Endothelial cell of umbilical vein (primary cell): ENCODE results near the gene PELI2. TPM values are rescaled to one million over a fixed set of nuclear protein-coding genes. Genes with fewer than 3 reads are reported as not detected.

ENCODE experiments used
- BruUV-seq: library from RNA; stranded (reverse); fragments of 400-500 nt; replicated peaks from 2 replicates; lab custom pipeline; 2021; lab: Mats Ljungman, UMichigan
- CTCF ChIA-PET: fragments of 300-600, 350-600 bp; sonication (Branson Sonifier 250); formaldehyde crosslinking; loops from one replicate; lab custom pipeline; 2021; ENCODE audit warnings: antibody characterized with exemption, inconsistent platforms; lab: Charles Lee
- POLR2A ChIA-PET: fragments of 300-600, 350-600 bp; sonication (Branson Sonifier 250); formaldehyde crosslinking; loops from one replicate; lab custom pipeline; 2021; ENCODE audit warnings: antibody characterized with exemption, inconsistent platforms; lab: Charles Lee
- DNase-seq: peaks from one replicate; pipeline ENCODE4 v3.0.0-alpha.2; 2011; ENCODE audit warnings: low read depth, low spot score
- FAIRE-seq: peaks from 2 replicates; lab custom pipeline; 2011; peaks lifted over from hg19 to GRCh38; lab: Jason Lieb, UNC
- H2AFZ ChIP-seq: 2 replicates; pipeline ENCODE4 v1.6.0; 2012; ENCODE audit warnings: low read depth, low read length, control low read depth, inconsistent platforms
- H3K27ac ChIP-seq: 2 replicates; pipeline ENCODE4 v1.5.1; 2011; ENCODE audit warnings: low read depth, mild to moderate bottlenecking, control low read depth, low read length, moderate library complexity; ENCODE audit not compliant: insufficient read depth
- H3K27me3 ChIP-seq, 2 experiments: 2 replicates each; pipeline versions ENCODE4 v1.6.0 to v1.6.1; 2011; ENCODE audit warnings: low read length in 2 of 2, mixed read lengths in 1 of 2; ENCODE audit not compliant: control insufficient read depth in 2 of 2, insufficient read depth in 2 of 2
- H3K36me3 ChIP-seq, 2 experiments: 2 replicates in 1 of 2; 3 replicates in 1 of 2; pipeline ENCODE4 v1.5.1; 2011; ENCODE audit warnings: low read length in 2 of 2, mild to moderate bottlenecking in 1 of 2, moderate library complexity in 1 of 2; ENCODE audit not compliant: control insufficient read depth in 2 of 2, insufficient read depth in 2 of 2; ENCODE audit errors: extremely low read depth in 1 of 2
- H3K4me1 ChIP-seq: 3 replicates; pipeline ENCODE4 v1.5.1; 2011; ENCODE audit warnings: mild to moderate bottlenecking, low read length; ENCODE audit not compliant: control insufficient read depth, insufficient read depth; ENCODE audit errors: extremely low read depth
- H3K4me2 ChIP-seq: 2 replicates; pipeline ENCODE4 v1.6.1; 2011; ENCODE audit warnings: low read length, control low read depth, mixed read lengths; ENCODE audit not compliant: insufficient read depth
- H3K4me3 ChIP-seq, 3 experiments: fragments of 200-600 bp in 1 of 3; sonication (generic), shearing (Covaris generic) in 1 of 3; replicated peaks in 1 of 3; 2 replicates each; pipeline ENCODE4 v1.5.1; 2011 to 2016; ENCODE audit warnings: control low read depth in 3 of 3, low read length in 3 of 3, mild to moderate bottlenecking in 2 of 3, inconsistent platforms in 1 of 3, low read depth in 1 of 3, moderate library complexity in 1 of 3; ENCODE audit not compliant: insufficient read depth in 1 of 3
- H3K79me2 ChIP-seq: 2 replicates; pipeline ENCODE4 v1.6.0; 2012; ENCODE audit warnings: low read length, inconsistent platforms; ENCODE audit not compliant: control insufficient read depth, insufficient read depth
- H3K9ac ChIP-seq: replicated peaks from 2 replicates; pipeline ENCODE3; 2011; ENCODE audit warnings: low read length, control low read depth; ENCODE audit not compliant: insufficient read depth; ENCODE audit errors: extremely low read depth
- H3K9me1 ChIP-seq: replicated peaks from 3 replicates; pipeline ENCODE4 v1.6.0; 2011; ENCODE audit warnings: mild to moderate bottlenecking, low read length; ENCODE audit not compliant: control insufficient read depth, insufficient read depth; ENCODE audit errors: extremely low read depth
- H3K9me3 ChIP-seq: replicated peaks from 2 replicates; pipeline ENCODE4 v1.5.1; 2012; ENCODE audit warnings: low read length, inconsistent platforms; ENCODE audit not compliant: control insufficient read depth, insufficient read depth
- H4K20me1 ChIP-seq: replicated peaks from 2 replicates; pipeline ENCODE3; 2011; ENCODE audit warnings: mild to moderate bottlenecking, low read length; ENCODE audit not compliant: control insufficient read depth, insufficient read depth; ENCODE audit errors: extremely low read depth
- CTCF ChIP-seq, 2 donors: IDR thresholded peaks; 1 replicate in 1 of 2; 2 replicates in 1 of 2; pipeline ENCODE4 v1.5.1; 2011; ENCODE audit warnings: low read length in 2 of 2, mild to moderate bottlenecking in 2 of 2, moderate library complexity in 2 of 2, control low read depth in 1 of 2, inconsistent platforms in 1 of 2, low read depth in 1 of 2; ENCODE audit not compliant: insufficient read depth in 1 of 2; ENCODE audit errors: extremely low read depth in 1 of 2
- EZH2 ChIP-seq: IDR thresholded peaks from 2 replicates; pipeline ENCODE4 v1.6.1; 2012; ENCODE audit warnings: borderline replicate concordance, low read depth, mild to moderate bottlenecking, moderate library complexity, low read length, inconsistent platforms; ENCODE audit not compliant: severe bottlenecking
- FOS ChIP-seq: IDR thresholded peaks from 2 replicates; pipeline ENCODE4 v1.6.1; 2011; ENCODE audit warnings: mild to moderate bottlenecking, low read length, moderate library complexity, borderline replicate concordance; ENCODE audit not compliant: insufficient read depth
- GATA2 ChIP-seq: IDR thresholded peaks from 2 replicates; pipeline ENCODE4 v1.7.0; 2011; ENCODE audit warnings: low read depth, mild to moderate bottlenecking, moderate library complexity, mixed read lengths, low read length; ENCODE audit not compliant: insufficient read length, insufficient read depth
- JUN ChIP-seq: IDR thresholded peaks from 2 replicates; pipeline ENCODE4 v1.6.1; 2011; ENCODE audit warnings: borderline replicate concordance, low read depth; ENCODE audit not compliant: insufficient read length, insufficient read depth
- MAX ChIP-seq: IDR thresholded peaks from 2 replicates; pipeline ENCODE4 v1.6.1; 2011; ENCODE audit not compliant: insufficient read depth, insufficient read length
- MYC ChIP-seq: IDR thresholded peaks from one replicate; pipeline ENCODE4 v1.6.1; 2011; ENCODE audit warnings: mild to moderate bottlenecking, low read depth, low read length
- POLR2A ChIP-seq: IDR thresholded peaks from 2 replicates; pipeline ENCODE4 v1.6.1; 2012; ENCODE audit warnings: low read depth, mild to moderate bottlenecking, control low read depth, low read length
- POLR2AphosphoS5 ChIP-seq: IDR thresholded peaks from 2 replicates; pipeline ENCODE4 v1.6.1; 2012; ENCODE audit warnings: low read depth, mild to moderate bottlenecking, control low read depth, low read length, moderate library complexity; ENCODE audit not compliant: insufficient read depth
- dilution Hi-C: fragments of 300-500 bp; cut with MboI; formaldehyde crosslinking; loops from one replicate; pipeline ENCODE4 v1.15.0; 2019; ENCODE audit warnings: low sequenced_read_pairs; ENCODE audit not compliant: extremely low pct_ligation_motif_present
- intact Hi-C: fragments of 100-400 bp; cut with micrococcal nuclease; formaldehyde crosslinking; loops from one replicate; pipeline ENCODE4 v1.10.0; 2022
- polyA plus RNA-seq, 4 experiments: library from polyadenylated mRNA; depleted of rRNA in 3 of 4; stranded (reverse) in 3 of 4; unstranded in 1 of 4; fragments of >200 nt; gene quantifications; 2 replicates each; pipeline versions ENCODE4 v1.2.1 to v1.2.3, GENCODE V29; 2011 to 2012; ENCODE audit warnings: missing spikeins in 1 of 4
- total RNA-seq: library from RNA; stranded (reverse); gene quantifications from 2 replicates; pipeline ENCODE4 v1.2.3, GENCODE V29; 2021

The PELI2 gene
- total and polyA plus RNA-seq, 2 donors (not counting 3 experiments of a cell fraction or from before 2014, with no cell fraction given) = 11.5 to 13.0 TPM

DNA sequence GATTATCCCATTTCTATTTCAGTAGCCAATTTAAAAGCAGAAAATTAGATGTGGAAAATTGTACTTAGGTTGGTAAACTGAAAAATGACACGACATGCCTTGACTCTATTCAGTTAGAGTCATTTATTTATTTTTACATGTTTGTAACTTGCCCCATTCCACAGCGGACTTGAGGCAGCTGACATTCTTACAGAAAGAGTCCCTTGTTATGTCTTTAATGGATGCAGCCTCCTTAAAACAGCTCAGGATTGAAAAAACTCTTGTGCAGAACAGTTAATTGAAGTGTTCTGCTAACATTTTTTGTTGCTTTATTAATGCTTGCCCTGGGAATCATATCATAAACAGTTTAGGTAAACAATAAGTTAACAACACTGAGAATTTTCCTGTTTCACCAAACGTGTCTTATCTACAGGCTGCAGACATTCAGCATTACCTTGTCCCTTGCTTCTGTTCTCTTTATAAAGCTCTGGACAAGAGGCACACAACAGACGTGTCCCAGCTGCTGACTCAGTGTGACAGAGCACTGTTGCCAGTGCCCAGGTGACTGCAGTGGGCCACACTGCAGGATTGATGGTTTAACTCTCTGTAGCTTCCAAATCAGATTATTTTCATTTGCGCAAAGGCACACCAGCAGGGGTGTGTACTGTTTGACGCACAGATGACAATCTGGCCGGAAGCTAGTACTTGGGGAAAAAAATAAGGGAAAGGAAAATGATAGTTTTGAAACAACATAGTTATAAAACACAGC lies 101.6 kb downstream of the PELI2 start:
- no peak overlapping the region for H3K9ac ChIP-seq
- CTCF ChIA-PET = interaction anchor here (1.1 to 3.4 kb wide), 5 partner anchors 17 to 203 kb away, joined by 3 to 11 read pairs (median 3); no protein-coding TSS in a partner anchor
- H3K27ac ChIP-seq = no peak overlapping the region
- no peaks in the 10 kb centered on the region for H3K9me3 ChIP-seq
- H3K36me3 ChIP-seq = no peaks in the 10 kb centered on the region
- FAIRE-seq (no peak), DNase-seq (peak; percentile 30)
- dilution Hi-C loops (no loop called here), intact Hi-C loops (loop anchor here (5.0 kb wide), 1 partner anchor 103 kb away; the partner anchor contains the start of gene PELI2)
- H3K4me2 ChIP-seq = no peak overlapping the region
- no peak overlapping the region for H2AFZ ChIP-seq
- H3K27me3 ChIP-seq = no peaks in the 10 kb centered on the region
- POLR2A ChIA-PET = no interaction called here
- peaks cover 10% of the 10 kb centered on the region for H3K4me1 ChIP-seq
- no TSS peak for BruUV-seq
- no peaks in the 10 kb centered on the region for H3K79me2 ChIP-seq
- H4K20me1 ChIP-seq = no peaks in the 10 kb centered on the region
- no peaks in the 10 kb centered on the region for H3K9me1 ChIP-seq
- no peak overlapping the region for H3K4me3 ChIP-seq
- TF ChIP-seq POLR2A (no peak), GATA2 (peak; percentile 13), MAX (no peak), EZH2 (no peak), JUN (no peak), POLR2AphosphoS5 (no peak), CTCF (IDR thresholded peaks at IDR 0.05; ENCODE audit: extremely low read depth in 1 of 2, insufficient read depth in 1 of 2, low read depth in 1 of 2, low read length in 2 of 2) (no peak), MYC (no peak), FOS (no peak)
